WI38 (cell line): ENCODE measurements around the gene FRS2.

Source experiments
- H3K4me3 ChIP-seq: 2 replicates; pipeline ENCODE4 v1.5.1; 2011; ENCODE audit warnings: low read depth, mild to moderate bottlenecking, control low read depth, low read length
- TF ChIP-seq, protein P1 (sequence below): IDR thresholded peaks from 2 replicates; pipeline ENCODE4 v1.5.1; 2012; ENCODE audit warnings: low read depth, mild to moderate bottlenecking, control low read depth, low read length

The FRS2 gene, protein sequence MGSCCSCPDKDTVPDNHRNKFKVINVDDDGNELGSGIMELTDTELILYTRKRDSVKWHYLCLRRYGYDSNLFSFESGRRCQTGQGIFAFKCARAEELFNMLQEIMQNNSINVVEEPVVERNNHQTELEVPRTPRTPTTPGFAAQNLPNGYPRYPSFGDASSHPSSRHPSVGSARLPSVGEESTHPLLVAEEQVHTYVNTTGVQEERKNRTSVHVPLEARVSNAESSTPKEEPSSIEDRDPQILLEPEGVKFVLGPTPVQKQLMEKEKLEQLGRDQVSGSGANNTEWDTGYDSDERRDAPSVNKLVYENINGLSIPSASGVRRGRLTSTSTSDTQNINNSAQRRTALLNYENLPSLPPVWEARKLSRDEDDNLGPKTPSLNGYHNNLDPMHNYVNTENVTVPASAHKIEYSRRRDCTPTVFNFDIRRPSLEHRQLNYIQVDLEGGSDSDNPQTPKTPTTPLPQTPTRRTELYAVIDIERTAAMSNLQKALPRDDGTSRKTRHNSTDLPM

DNA sequence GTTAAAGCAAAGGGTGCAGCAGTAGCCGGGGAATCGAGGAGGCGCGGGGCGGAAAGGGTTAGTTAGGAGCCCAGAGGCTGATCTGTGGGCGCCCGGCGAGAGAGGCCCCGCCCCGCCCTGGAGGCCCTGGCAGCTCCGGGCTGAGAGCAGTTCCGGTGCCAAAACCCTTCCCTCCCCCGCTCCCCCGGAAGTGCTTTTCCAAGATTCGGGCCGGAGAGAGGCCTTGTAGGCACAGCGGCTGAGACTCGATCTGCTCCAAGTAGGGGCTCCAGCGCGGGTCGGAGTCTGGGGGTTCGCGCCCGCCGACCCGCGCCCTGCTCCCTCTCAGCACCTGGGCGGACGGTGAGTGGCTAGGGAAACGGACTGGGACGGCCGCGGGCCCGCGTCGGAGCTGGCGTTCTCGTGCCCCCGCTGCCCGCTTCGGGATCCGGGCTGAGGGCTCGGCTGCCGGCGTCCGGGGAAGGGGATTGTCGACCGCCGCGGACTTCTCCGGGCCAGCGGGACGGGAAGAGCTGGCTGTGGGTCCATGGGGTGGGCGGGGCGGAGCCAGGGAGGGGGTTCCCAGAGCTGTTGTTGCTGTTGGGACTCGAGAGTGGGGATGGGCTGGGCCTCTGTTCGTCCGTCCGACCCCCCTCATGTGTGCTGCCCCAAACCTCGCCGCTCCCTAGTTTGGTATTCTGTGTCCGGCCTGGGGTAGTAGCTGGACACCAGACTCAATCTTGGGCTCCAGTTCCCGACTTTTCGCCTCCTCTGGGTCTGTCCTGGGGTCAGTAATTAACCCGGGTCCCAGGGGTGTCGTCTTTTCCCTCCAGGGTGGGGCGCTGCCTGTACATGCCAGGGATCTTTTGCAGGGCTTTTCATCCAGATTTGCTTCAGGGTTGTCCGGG is at the start of gene FRS2:
TSS of gene FRS2 (plus strand) at position 200 of the 887 bp plus-strand sequence. CDS start 98,643 bp downstream, outside the sequence.
- H3K4me3 ChIP-seq: peak within 1 kb of the TSS; percentile 88
- TF ChIP-seq, protein P1, sequence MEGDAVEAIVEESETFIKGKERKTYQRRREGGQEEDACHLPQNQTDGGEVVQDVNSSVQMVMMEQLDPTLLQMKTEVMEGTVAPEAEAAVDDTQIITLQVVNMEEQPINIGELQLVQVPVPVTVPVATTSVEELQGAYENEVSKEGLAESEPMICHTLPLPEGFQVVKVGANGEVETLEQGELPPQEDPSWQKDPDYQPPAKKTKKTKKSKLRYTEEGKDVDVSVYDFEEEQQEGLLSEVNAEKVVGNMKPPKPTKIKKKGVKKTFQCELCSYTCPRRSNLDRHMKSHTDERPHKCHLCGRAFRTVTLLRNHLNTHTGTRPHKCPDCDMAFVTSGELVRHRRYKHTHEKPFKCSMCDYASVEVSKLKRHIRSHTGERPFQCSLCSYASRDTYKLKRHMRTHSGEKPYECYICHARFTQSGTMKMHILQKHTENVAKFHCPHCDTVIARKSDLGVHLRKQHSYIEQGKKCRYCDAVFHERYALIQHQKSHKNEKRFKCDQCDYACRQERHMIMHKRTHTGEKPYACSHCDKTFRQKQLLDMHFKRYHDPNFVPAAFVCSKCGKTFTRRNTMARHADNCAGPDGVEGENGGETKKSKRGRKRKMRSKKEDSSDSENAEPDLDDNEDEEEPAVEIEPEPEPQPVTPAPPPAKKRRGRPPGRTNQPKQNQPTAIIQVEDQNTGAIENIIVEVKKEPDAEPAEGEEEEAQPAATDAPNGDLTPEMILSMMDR: no peak; the same call in 1 of the 2 replicates

DNA sequence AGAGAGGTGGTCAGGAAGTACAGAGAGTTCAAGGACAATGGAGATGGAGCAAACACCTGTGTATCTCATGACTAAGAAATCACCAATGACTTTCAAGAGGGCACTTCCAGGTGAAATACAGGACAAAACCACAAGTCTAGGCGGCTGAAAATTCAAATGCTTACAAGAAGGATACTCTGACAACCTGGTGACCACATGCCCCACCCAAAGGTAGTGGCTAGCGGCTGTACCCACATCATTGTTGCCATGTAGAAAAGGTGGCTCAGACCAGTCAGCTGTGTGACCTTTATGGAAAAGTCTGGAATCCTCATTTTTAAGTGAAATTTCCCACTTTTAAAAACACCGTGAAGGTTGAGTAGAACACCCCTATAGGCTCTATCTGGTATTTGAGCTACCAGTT is 48.6 kb upstream of the FRS2 start:
- TF ChIP-seq, protein P1: no peak
- no peak overlapping the region for H3K4me3 ChIP-seq

DNA sequence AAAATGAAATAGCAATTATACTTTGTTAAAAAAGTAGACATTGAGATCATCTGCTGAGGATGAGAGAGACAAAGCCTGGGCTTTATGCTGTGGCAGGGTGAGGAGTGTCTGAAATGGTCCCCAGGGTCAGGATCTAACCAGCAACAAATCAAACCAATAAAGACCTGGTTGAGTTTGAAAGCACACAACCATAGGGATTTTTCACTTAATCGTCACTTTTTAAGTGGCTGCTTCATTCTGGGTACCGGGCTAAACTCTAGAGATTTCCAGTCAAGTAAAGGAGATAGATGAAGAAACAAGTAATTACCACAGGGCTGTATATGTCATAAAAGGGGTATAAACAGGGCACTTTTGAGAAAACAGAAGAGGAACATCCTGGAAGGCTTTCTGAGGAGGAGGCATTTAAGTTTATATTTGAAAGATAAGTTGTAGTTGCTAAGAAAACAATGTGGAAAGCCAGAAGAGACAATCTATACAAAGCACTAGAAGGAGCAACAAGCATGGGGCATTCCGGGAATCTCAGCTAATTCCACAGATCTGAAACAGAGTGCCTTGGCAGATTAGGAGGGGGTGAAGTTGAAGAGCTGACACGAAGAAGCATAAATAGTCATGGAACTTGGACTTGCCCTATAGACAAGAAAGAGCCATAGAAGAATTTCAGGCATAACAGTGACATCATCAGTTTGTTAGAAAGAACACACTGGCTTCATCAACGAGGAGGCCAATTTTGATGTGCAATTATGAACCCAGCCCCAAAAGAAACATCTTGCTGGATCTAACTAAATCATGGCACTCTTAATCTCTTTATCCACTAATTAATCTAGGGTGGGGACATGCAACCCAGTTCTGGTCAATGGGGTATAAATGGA is 46.9 kb upstream of the FRS2 start:
- TF ChIP-seq, protein P1: no peak
- no peak overlapping the region for H3K4me3 ChIP-seq

DNA sequence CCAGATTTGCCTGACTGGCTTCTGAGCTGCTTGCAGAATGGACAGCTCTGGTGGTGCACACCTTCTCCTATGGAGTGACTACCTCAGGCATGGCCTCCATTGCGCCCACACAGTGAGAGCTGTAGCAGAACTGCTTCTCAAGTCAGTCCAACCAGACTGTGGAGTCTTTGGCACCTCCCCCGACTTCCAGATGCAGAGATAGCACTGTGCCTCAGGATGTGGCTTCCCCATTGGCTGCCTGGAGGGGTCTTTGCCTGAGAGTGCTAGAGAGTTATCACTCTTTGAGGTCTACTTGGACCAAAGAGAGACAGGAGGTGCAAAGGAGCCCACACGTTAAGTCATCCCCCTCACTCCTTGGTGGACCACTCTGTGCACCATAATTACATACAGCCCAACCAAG is 44.8 kb upstream of the FRS2 start:
- H3K4me3 ChIP-seq: no peak overlapping the region
- TF ChIP-seq, protein P1: no peak

DNA sequence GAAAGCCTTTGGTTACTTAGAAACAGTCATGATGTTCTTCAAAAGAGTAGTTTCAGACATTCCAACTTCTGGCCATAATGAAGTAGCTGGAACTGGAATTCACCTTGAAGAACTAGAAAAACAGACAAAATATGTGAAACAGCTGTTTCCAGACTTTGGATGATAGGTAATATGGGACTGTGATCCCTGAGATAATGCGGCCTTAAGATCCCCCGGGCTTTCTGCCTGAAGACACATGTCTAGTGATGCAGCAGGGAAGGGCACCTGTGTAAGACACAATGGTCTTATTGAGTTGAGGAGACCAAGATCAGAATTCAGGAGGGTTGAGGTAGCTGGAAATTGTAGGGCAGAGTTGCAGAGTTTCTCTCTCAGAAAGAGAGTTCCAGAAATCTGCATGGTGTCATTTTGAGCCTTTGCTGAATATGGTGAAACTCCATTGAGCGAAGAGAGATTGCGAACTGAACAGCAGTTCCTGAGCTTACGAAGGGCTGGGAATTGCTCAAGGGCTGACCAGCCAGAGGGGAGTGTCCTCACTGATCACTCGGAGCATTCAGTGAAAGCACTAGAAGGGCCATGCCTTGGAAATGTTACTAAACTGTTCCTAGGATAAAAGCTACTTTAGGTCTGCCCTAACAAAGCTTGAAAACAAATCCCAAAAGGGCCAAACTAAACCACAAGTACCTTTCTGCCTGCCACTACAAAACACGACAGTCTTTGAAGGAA is 41.7 kb upstream of the FRS2 start:
- TF ChIP-seq, protein P1: no peak
- no peak overlapping the region for H3K4me3 ChIP-seq

DNA sequence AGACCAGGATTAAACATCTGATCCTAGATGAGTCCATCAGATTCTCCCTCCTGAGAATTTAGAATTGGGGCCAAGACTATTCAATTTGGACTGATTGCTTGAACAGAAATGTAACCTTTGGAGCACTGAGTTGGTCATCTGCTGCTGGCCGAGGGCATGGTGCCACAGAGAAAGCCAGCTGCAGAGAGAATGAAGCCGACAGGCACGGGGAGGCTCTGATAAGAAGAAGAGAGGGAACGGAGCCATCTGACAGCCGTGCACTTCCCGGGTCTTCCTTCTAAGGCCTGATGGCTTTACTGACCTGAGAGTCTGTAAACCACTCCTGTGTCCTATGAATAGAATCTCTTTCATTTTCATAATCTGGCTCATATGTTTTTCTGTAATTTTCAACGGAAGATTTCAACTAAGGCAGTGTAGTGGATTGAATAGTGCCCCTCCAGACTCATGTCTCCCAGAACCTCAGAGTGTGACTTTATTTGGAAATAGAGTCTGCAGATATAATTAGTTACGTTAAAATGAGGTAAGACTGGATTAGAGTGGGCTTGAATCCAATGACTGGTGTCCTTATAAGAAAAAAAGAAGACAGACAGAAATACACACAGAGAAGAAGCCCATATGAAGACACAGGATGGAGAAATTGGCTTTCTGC is 39.1 kb upstream of the FRS2 start:
- TF ChIP-seq, protein P1: no peak
- H3K4me3 ChIP-seq: no peak overlapping the region
